ENCODE data around the gene TALDO1.

TALDO1 gene

GRCh38 chr11:789943-790342, 42.7 kb downstream of the TALDO1 start, which contains the start of gene CEND1:
CEND1 (minus strand) TSS chr11:790090; CDS start chr11:788576, 1,514 bp downstream.
- TF ChIP-seq POLR2AphosphoS5 (IDR thresholded peaks at IDR 0.05; ENCODE audit: low read depth, low read length) (no peak), TAF1 (IDR thresholded peaks at IDR 0.05; ENCODE audit: borderline replicate concordance, insufficient read depth, low read length) (no peak), SIN3A (IDR thresholded peaks at IDR 0.05; ENCODE audit: borderline replicate concordance, insufficient read depth, low read length) (no peak), REST (IDR thresholded peaks at IDR 0.05; ENCODE audit: insufficient read depth in 1 of 2, low read depth in 2 of 2, low read length in 2 of 2) (no peak), FOXP2 (optimal IDR thresholded peaks at IDR 0.05; ENCODE audit: borderline replicate concordance, extremely low read depth, extremely low read length, insufficient read depth) (no peak)

- peak; percentile 52; the same call in 1 of the 2 replicates for TF ChIP-seq POLR2AphosphoS5 (IDR thresholded peaks at IDR 0.05; ENCODE audit: low read depth, low read length)
- TF ChIP-seq FOXP2 (optimal IDR thresholded peaks at IDR 0.05; ENCODE audit: borderline replicate concordance, extremely low read depth, extremely low read length, insufficient read depth), result no peak
Observed at GRCh38 chr11:790721-791564, 43.7 kb downstream of the TALDO1 start.

- no peak for TF ChIP-seq SIN3A (IDR thresholded peaks at IDR 0.05; ENCODE audit: borderline replicate concordance, insufficient read depth, low read length)
- no peak for TF ChIP-seq REST (IDR thresholded peaks at IDR 0.05; ENCODE audit: insufficient read depth in 1 of 2, low read depth in 2 of 2, low read length in 2 of 2)
- no peak for TF ChIP-seq TAF1 (IDR thresholded peaks at IDR 0.05; ENCODE audit: borderline replicate concordance, insufficient read depth, low read length)
- TF ChIP-seq FOXP2 (optimal IDR thresholded peaks at IDR 0.05; ENCODE audit: borderline replicate concordance, extremely low read depth, extremely low read length, insufficient read depth), result no peak
- no peak for TF ChIP-seq POLR2AphosphoS5 (IDR thresholded peaks at IDR 0.05; ENCODE audit: low read depth, low read length)
Observed at GRCh38 chr11:791658-792534, 44.6 kb downstream of the TALDO1 start.

GRCh38 chr11:792535-792821, 45.2 kb downstream of the TALDO1 start:
- TF ChIP-seq FOXP2 (optimal IDR thresholded peaks at IDR 0.05; ENCODE audit: borderline replicate concordance, extremely low read depth, extremely low read length, insufficient read depth) (no peak), TAF1 (IDR thresholded peaks at IDR 0.05; ENCODE audit: borderline replicate concordance, insufficient read depth, low read length) (no peak), REST (IDR thresholded peaks at IDR 0.05; ENCODE audit: insufficient read depth in 1 of 2, low read depth in 2 of 2, low read length in 2 of 2) (no peak), POLR2AphosphoS5 (IDR thresholded peaks at IDR 0.05; ENCODE audit: low read depth, low read length) (no peak), SIN3A (IDR thresholded peaks at IDR 0.05; ENCODE audit: borderline replicate concordance, insufficient read depth, low read length) (no peak)

GRCh38 chr11:792873-793272, 45.6 kb downstream of the TALDO1 start:
- no peak for TF ChIP-seq TAF1 (IDR thresholded peaks at IDR 0.05; ENCODE audit: borderline replicate concordance, insufficient read depth, low read length)
- no peak for TF ChIP-seq POLR2AphosphoS5 (IDR thresholded peaks at IDR 0.05; ENCODE audit: low read depth, low read length)
- no peak for TF ChIP-seq SIN3A (IDR thresholded peaks at IDR 0.05; ENCODE audit: borderline replicate concordance, insufficient read depth, low read length)
- TF ChIP-seq REST (IDR thresholded peaks at IDR 0.05; ENCODE audit: insufficient read depth in 1 of 2, low read depth in 2 of 2, low read length in 2 of 2), result no peak
- no peak for TF ChIP-seq FOXP2 (optimal IDR thresholded peaks at IDR 0.05; ENCODE audit: borderline replicate concordance, extremely low read depth, extremely low read length, insufficient read depth)

All from PFSK-1 (cell line).